ENCODE data around the gene ESRRG.

ESRRG gene

DNA sequence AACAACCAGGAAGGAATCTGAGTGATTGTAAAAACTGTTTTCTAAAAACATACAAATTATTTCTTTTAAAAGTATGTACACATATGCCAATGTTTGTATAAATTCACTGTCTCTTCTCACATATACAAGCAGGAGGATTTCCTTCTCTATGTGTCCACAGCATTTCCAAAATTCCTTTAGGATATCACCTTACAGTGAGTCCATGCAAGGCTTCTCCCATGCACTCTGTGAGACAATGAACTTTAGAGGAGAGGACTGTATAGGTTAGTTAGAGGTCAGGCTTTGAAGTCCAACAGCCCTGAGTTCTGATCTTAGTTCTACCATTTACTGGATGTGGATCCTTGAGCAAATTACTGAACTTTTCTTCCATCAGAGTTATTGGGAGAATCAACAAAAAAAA, 265.9 kb downstream of the ESRRG start:
- Histone ChIP-seq H3K27ac (ENCODE audit: low read depth, low read length, poor library complexity, severe bottlenecking) (no peak overlapping the region), H4K20me1 (ENCODE audit: insufficient read depth, low read length) (no peaks in the 10 kb centered on the region), H3K79me2 (ENCODE audit: insufficient read depth, low read length) (no peaks in the 10 kb centered on the region), H3K9me3 (ENCODE audit: low read length) (no peaks in the 10 kb centered on the region), H2AFZ (ENCODE audit: low read length) (no peak overlapping the region), H3K4me3 (ENCODE audit: low read depth, low read length, poor library complexity, severe bottlenecking) (no peak overlapping the region), H3K27me3 (ENCODE audit: insufficient read depth, low read length) (no peaks in the 10 kb centered on the region), H3K4me1 (ENCODE audit: insufficient read depth, low read length, severe bottlenecking) (no peaks in the 10 kb centered on the region), H3K36me3 (ENCODE audit: insufficient read depth, low read length) (no peaks in the 10 kb centered on the region), H3F3A (ENCODE audit: insufficient read depth, low read length) (no peaks in the 10 kb centered on the region), H3K9me2 (ENCODE audit: low read depth, low read length) (no peaks in the 10 kb centered on the region), H3K9ac (ENCODE audit: low read length) (no peak overlapping the region), H3K4me2 (ENCODE audit: low read length) (no peak overlapping the region)
- TF ChIP-seq, protein P1, sequence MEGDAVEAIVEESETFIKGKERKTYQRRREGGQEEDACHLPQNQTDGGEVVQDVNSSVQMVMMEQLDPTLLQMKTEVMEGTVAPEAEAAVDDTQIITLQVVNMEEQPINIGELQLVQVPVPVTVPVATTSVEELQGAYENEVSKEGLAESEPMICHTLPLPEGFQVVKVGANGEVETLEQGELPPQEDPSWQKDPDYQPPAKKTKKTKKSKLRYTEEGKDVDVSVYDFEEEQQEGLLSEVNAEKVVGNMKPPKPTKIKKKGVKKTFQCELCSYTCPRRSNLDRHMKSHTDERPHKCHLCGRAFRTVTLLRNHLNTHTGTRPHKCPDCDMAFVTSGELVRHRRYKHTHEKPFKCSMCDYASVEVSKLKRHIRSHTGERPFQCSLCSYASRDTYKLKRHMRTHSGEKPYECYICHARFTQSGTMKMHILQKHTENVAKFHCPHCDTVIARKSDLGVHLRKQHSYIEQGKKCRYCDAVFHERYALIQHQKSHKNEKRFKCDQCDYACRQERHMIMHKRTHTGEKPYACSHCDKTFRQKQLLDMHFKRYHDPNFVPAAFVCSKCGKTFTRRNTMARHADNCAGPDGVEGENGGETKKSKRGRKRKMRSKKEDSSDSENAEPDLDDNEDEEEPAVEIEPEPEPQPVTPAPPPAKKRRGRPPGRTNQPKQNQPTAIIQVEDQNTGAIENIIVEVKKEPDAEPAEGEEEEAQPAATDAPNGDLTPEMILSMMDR (IDR thresholded peaks at IDR 0.05; ENCODE audit: low read length) = no peak
- no peak for TF ChIP-seq EZH2 (IDR thresholded peaks at IDR 0.05; ENCODE audit: borderline replicate concordance, low read length)

DNA sequence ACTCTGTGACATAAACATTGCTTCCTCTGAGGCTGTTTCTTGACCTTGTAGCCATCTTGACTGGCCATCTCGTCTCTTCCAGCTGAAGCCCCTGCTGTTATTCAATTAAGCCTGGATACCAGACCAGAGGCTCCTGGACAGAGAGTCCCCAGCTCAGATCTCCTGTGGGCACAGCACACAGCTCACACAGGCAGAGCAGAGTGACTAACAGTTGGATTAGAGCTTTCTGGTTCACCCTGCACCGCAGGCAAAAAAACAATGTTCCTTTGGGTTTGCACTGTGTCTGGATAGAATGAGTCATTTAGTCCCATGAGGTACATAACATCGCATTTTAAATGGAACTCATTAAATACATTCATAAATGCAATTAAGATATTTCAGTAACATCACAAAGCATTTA, 266.5 kb downstream of the ESRRG start:
- Histone ChIP-seq H3K9me3 (ENCODE audit: low read length) (no peaks in the 10 kb centered on the region), H3K9me2 (ENCODE audit: low read depth, low read length) (no peaks in the 10 kb centered on the region), H3K4me1 (ENCODE audit: insufficient read depth, low read length, severe bottlenecking) (no peaks in the 10 kb centered on the region), H3K4me3 (ENCODE audit: low read depth, low read length, poor library complexity, severe bottlenecking) (no peak overlapping the region), H3K27ac (ENCODE audit: low read depth, low read length, poor library complexity, severe bottlenecking) (no peak overlapping the region), H3F3A (ENCODE audit: insufficient read depth, low read length) (no peaks in the 10 kb centered on the region), H3K27me3 (ENCODE audit: insufficient read depth, low read length) (no peaks in the 10 kb centered on the region), H2AFZ (ENCODE audit: low read length) (no peak overlapping the region), H4K20me1 (ENCODE audit: insufficient read depth, low read length) (no peaks in the 10 kb centered on the region), H3K79me2 (ENCODE audit: insufficient read depth, low read length) (no peaks in the 10 kb centered on the region), H3K9ac (ENCODE audit: low read length) (no peak overlapping the region), H3K36me3 (ENCODE audit: insufficient read depth, low read length) (no peaks in the 10 kb centered on the region), H3K4me2 (ENCODE audit: low read length) (no peak overlapping the region)
- no peak for TF ChIP-seq EZH2 (IDR thresholded peaks at IDR 0.05; ENCODE audit: borderline replicate concordance, low read length)
- TF ChIP-seq, protein P1 (IDR thresholded peaks at IDR 0.05; ENCODE audit: low read length) = no peak

DNA sequence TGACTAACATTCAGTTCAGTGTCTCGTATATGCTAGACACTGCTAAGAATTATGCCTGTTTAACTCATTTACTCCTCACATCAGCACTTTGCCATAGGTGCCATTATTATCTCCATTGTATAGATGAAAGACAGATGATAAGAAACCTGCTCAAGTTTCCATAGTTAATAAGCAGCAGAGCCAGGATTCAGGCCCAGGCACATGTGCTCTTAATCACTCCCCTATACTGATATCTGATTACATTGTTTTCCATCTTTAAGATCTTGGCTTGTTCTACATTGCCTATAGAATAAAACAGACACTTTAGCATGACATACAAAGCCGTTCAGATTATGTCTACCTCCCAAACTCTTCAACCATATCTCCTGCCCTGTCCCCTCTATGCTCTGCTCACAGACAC, 269.5 kb downstream of the ESRRG start:
- Histone ChIP-seq H3K79me2 (ENCODE audit: insufficient read depth, low read length) (no peaks in the 10 kb centered on the region), H3K4me3 (ENCODE audit: low read depth, low read length, poor library complexity, severe bottlenecking) (no peak overlapping the region), H2AFZ (ENCODE audit: low read length) (no peak overlapping the region), H3K9ac (ENCODE audit: low read length) (no peak overlapping the region), H3K9me2 (ENCODE audit: low read depth, low read length) (no peaks in the 10 kb centered on the region), H3K36me3 (ENCODE audit: insufficient read depth, low read length) (no peaks in the 10 kb centered on the region), H3K27me3 (ENCODE audit: insufficient read depth, low read length) (no peaks in the 10 kb centered on the region), H4K20me1 (ENCODE audit: insufficient read depth, low read length) (no peaks in the 10 kb centered on the region), H3F3A (ENCODE audit: insufficient read depth, low read length) (no peaks in the 10 kb centered on the region), H3K9me3 (ENCODE audit: low read length) (no peaks in the 10 kb centered on the region), H3K4me2 (ENCODE audit: low read length) (no peak overlapping the region), H3K27ac (ENCODE audit: low read depth, low read length, poor library complexity, severe bottlenecking) (no peak overlapping the region), H3K4me1 (ENCODE audit: insufficient read depth, low read length, severe bottlenecking) (no peaks in the 10 kb centered on the region)
- no peak for TF ChIP-seq EZH2 (IDR thresholded peaks at IDR 0.05; ENCODE audit: borderline replicate concordance, low read length)
- TF ChIP-seq, protein P1 (IDR thresholded peaks at IDR 0.05; ENCODE audit: low read length) = no peak

Measured in OCI-LY1 (cell line).